Measurements from ENCODE around the gene CAMKK2. TPM values are rescaled to one million over a fixed set of nuclear protein-coding genes. Genes with fewer than 3 reads are reported as not detected.
"Not testable (repeated sequence)": the region's sequence is repeated elsewhere in the genome, so short reads cannot be mapped to it uniquely, and the experiment has no call there.

Gene CAMKK2
- polyA plus RNA-seq, 1 experiment: 35.8 TPM

DNA sequence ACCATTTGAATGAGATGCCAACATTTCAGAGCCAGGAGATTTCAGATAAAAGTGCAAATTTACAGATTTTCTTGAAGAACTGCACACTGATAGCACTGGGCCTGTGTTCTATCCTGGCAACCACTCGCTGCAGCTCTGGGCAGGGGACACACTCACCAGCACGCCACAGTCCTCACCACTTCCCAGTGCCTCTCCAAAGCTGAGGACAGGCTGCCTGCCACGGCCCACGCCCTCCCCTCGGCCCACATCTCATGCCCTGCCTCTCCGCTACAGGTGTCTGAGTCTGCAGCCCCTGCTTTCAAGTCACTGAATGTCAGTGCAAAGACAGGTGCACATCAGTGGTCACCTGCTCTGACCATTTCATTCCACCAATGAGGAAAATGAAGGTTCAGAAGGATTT is 12.7 kb downstream of the CAMKK2 start:
- POLR2A ChIA-PET: no interaction called here
- Histone ChIP-seq H3K27me3 (ENCODE audit: control insufficient read depth, insufficient read depth, low read length) (no peaks in the 10 kb centered on the region), H3K36me3 (ENCODE audit: control insufficient read depth, insufficient read depth, low read length) (peaks cover 1% of the 10 kb centered on the region; the same call in 1 of the 2 replicates), H3K4me3 (ENCODE audit: low read depth, low read length) (no peak overlapping the region)
- DNase-seq (ENCODE audit: low read depth): no peak
- CTCF ChIA-PET: interaction anchor here (1.7 kb wide), 1 partner anchor 8 kb away, joined by 3 read pairs; no protein-coding TSS in a partner anchor
- TF ChIP-seq, protein P1, sequence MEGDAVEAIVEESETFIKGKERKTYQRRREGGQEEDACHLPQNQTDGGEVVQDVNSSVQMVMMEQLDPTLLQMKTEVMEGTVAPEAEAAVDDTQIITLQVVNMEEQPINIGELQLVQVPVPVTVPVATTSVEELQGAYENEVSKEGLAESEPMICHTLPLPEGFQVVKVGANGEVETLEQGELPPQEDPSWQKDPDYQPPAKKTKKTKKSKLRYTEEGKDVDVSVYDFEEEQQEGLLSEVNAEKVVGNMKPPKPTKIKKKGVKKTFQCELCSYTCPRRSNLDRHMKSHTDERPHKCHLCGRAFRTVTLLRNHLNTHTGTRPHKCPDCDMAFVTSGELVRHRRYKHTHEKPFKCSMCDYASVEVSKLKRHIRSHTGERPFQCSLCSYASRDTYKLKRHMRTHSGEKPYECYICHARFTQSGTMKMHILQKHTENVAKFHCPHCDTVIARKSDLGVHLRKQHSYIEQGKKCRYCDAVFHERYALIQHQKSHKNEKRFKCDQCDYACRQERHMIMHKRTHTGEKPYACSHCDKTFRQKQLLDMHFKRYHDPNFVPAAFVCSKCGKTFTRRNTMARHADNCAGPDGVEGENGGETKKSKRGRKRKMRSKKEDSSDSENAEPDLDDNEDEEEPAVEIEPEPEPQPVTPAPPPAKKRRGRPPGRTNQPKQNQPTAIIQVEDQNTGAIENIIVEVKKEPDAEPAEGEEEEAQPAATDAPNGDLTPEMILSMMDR (IDR thresholded peaks at IDR 0.05; ENCODE audit: insufficient read depth, low read depth, low read length): no peak

DNA sequence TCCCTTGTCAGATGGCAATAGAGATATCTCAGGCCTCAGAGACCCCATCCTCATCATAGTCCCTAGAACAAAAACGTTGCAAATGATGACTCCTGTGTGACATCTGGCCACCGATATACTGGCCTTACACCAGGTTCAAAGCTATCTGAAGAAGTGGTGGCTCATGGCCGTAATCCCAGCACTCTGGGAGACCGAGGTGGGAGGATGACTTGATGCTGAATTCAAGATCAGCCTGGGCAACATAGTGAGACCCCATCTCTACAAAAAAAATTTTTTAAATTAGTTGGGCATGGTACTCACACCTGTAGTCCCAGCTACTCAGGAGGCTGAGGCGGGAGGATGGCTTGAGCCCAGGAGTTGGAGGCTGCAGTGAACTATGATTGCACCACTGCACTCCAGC is 13.1 kb downstream of the CAMKK2 start:
- CTCF ChIA-PET: interaction anchor here (1.7 kb wide), 1 partner anchor 8 kb away, joined by 3 read pairs; no protein-coding TSS in a partner anchor
- Histone ChIP-seq H3K27me3 (ENCODE audit: control insufficient read depth, insufficient read depth, low read length) (no peaks in the 10 kb centered on the region), H3K36me3 (ENCODE audit: control insufficient read depth, insufficient read depth, low read length) (peaks cover 1% of the 10 kb centered on the region; the same call in 1 of the 2 replicates)

DNA sequence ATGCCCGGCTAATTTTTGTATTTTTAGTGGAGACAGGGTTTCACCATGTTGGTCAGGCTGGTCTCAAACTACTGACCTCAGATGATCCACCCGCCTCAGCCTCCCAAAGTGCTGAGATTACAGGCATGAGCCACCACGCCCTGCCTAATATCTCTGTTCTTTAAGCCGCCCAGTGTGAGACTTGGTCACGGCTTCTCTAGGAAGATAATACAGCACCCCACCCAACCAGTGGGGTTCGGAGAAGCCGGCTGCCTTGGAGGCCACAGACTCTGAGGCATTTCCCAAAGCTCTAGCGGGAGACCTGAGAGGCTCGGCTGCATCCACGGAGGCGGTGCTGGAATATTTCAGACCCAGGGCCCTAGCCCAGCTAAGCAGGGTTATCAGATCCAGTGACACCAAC is 13.6 kb downstream of the CAMKK2 start:
- POLR2A ChIA-PET; DNase-seq (ENCODE audit: low read depth): not testable (repeated sequence)
- CTCF ChIA-PET: interaction anchor here (1.7 kb wide), 1 partner anchor 9 kb away, joined by 3 read pairs; no protein-coding TSS in a partner anchor

More for the DNA sequence above, 13.1 kb downstream of the CAMKK2 start:
- no peak for DNase-seq (ENCODE audit: low read depth)
- no peak overlapping the region for H3K4me3 ChIP-seq (ENCODE audit: low read depth, low read length)
- POLR2A ChIA-PET: no interaction called here
- TF ChIP-seq, protein P1 (IDR thresholded peaks at IDR 0.05; ENCODE audit: insufficient read depth, low read depth, low read length): no peak

DNA sequence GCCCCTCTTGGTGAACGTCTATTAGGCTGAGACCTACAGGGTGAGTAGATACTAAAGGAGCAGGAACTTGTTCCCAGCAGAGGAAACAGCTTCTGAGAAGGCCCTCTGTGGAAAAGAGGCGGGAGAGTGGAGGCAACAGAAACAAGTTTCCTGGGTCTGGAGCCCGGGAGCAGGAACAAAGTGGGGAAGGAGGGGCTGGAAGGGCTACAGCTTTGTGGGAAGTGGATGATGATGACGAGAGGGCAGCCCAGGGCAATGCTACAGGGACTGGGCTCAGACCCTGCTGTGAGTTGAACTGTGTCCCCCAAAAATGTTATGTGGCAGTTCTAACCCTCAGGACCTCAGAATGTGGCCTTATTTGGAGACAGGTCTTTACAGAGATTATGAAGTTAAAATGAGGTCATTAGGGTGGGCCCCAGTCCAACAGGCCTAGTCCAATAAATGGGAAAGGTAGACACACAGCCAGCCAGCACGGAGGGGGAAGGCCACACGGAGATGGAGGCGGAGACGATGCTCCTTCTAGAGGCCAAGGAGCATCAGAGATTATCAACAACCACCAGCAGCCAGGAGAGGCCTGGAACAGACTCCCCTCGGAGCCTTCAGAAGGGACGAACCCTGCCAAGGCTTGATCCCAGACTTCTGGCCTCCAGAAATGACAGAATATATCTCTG is 14.3 kb downstream of the CAMKK2 start:
- POLR2A ChIA-PET: no interaction called here
- no peaks in the 10 kb centered on the region for H3K27me3 ChIP-seq (ENCODE audit: control insufficient read depth, insufficient read depth, low read length)
- TF ChIP-seq, protein P1 (IDR thresholded peaks at IDR 0.05; ENCODE audit: insufficient read depth, low read depth, low read length): no peak
- CTCF ChIA-PET: no interaction called here
- H3K4me3 ChIP-seq (ENCODE audit: low read depth, low read length): no peak overlapping the region
- peaks cover 1% of the 10 kb centered on the region; the same call in 1 of the 2 replicates for H3K36me3 ChIP-seq (ENCODE audit: control insufficient read depth, insufficient read depth, low read length)
- no peak for DNase-seq (ENCODE audit: low read depth)

More for the DNA sequence above, 13.6 kb downstream of the CAMKK2 start:
- not testable (repeated sequence) for H3K4me3 ChIP-seq (ENCODE audit: low read depth, low read length); H3K36me3 ChIP-seq (ENCODE audit: control insufficient read depth, insufficient read depth, low read length); H3K27me3 ChIP-seq (ENCODE audit: control insufficient read depth, insufficient read depth, low read length)

DNA sequence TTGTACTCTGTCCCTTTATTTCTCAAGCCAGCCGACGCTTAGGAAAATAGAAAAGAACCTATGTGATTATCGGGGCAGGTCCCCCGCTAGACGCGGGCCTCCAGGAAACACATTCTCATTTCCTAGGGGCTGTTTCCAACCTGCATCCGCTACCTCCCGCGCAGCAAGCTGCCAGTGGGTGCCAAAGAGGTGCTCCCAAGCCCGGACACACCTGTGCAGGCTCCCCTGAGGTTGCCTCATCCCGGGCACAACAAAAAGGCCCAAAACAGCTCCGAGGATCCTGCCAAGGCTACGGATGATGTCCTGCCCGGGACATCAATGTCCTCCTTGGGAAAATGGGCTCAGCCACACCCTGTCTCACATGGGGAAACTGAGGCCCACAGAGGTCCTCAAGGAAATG is 15.4 kb downstream of the CAMKK2 start:
- CTCF ChIA-PET: not testable (repeated sequence)

DNA sequence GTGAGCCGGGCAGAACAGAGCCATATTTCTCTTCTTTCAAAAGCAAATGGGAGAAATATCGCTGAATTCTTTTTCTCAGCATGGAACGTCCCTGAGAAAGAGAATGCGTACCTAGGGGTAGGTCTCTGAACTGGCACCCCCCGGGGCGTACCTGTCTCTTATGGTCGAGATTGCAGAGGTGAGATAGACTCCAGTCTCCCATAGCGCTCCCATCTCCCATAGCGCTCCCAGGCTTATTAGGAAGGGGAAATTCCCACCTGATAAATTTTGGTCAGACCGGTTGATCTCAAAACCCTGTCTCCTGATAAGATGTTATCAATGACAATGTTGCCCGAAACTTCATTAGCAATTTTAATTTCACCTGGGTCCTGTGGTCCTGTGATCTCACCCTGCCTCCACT is 16.0 kb downstream of the CAMKK2 start:
- H3K4me3 ChIP-seq (ENCODE audit: low read depth, low read length); H3K36me3 ChIP-seq (ENCODE audit: control insufficient read depth, insufficient read depth, low read length); H3K27me3 ChIP-seq (ENCODE audit: control insufficient read depth, insufficient read depth, low read length); DNase-seq (ENCODE audit: low read depth); CTCF ChIA-PET; POLR2A ChIA-PET: not testable (repeated sequence)

More for the DNA sequence above, 15.4 kb downstream of the CAMKK2 start:
- H3K36me3 ChIP-seq (ENCODE audit: control insufficient read depth, insufficient read depth, low read length); H3K4me3 ChIP-seq (ENCODE audit: low read depth, low read length); H3K27me3 ChIP-seq (ENCODE audit: control insufficient read depth, insufficient read depth, low read length); DNase-seq (ENCODE audit: low read depth); POLR2A ChIA-PET: not testable (repeated sequence)
